HG03060 (cell line): Measurements from ENCODE around the gene GGA1.
"Not testable (repeated sequence)": the region's sequence is repeated elsewhere in the genome, so short reads cannot be mapped to it uniquely, and the experiment has no call there.

Experiments
- ATAC-seq: cut with Tn5 transposase; IDR thresholded peaks from one replicate; pipeline ENCODE4 v1.9.1; 2021; ENCODE audit warnings: low read depth, moderate number of reproducible peaks; ENCODE audit not compliant: unreplicated experiment

Gene GGA1

DNA sequence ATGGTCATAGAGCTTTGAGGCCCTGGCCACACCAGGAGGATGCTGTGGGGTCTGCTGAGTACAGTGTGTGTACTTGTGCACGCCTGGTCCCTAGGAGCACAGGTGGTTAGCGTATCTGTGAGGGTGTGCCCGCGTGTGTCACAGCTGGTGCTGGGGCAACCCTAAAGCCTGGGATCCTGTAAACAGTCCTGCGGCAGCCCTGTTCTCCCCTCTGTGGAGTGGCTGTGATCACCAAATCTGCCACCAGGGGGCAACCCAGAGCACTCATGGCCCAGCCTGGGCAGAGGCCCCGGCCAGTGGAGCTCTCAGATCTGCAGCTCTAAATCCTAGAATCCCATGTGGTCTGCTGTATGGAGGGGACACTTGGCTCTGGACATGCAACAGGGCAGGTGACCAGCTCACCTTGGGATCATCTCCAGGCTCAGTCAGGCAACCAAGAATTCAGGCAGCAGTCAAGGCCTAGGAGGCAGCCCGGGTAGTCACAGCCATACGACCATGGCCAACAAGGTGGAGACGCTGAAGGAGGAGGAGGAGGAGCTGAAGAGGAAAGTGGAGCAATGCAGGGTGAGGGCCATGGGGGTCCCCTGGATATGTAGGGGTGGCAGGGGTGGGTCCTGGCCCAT is 34.7 kb downstream of the GGA1 start:
- ATAC-seq = no peak

DNA sequence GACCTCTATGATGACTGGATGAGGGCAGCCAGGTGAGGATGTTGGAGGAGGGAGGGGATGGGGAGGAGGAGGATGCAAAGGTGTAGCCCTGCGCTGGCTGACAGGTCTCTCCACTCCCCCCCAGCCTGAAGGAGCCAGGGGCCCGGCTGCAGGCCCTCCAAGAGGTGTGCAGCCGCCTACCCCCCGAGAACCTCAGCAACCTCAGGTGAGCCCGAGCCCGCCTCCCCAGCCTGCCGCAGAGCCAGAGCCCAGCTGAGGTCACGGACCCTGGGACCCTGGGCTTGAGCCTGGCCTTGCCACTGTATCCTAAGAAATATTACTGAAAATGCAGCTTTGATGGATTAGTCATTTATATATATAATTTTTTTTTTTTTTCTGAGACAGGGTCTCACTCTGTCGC is 38.7 kb downstream of the GGA1 start:
- no peak for ATAC-seq

DNA sequence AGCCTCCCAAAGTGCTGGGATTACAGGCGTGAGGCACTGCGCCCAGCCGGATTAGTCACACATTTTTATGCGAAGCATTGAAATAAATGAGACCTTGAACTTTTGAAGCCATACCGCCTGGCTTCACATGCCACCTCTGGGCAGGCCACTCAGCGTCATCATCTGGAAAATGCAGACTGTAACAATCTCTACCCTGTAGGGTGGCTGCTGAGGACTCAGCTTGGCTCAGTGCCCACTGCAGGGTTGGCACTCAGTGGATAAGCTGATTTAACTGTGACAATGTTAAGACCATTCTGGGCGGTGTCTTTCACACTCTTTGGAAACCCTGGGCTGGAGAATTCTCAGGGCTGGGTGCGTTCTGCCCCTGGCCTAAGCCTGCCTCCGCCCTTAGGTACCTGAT is 39.3 kb downstream of the GGA1 start:
- ATAC-seq = no peak

DNA sequence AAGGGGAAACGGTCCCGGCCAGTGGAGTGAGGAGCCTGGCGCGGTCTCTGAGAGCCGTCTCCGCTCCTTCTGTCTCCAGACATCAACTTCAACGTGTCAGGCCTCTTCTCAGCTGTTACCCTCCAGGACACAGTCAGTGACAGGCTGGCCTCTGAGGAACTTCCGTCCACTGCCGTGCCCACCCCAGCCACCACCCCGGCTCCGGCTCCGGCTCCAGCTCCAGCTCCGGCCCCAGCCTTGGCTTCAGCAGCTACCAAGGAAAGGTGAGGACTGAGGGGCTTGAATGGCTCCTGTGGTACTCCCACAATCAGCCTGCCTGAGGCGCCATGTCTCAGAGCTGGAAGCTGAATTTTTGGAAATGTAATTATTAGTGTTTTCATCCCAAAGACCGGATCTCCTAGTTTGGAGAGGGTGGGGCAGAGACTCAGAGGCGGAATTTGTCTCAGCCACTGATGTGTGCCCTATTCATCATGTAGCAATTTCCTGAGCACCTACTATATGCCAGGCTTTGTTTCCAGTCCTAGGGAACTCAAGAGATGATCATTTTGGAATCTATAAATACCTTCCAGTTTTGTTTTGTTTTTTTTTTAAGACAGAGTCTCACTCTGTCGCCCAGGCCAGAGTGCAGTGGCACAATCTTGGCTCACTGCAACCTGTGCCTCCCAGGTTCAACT is 42.0 kb downstream of the GGA1 start:
- no peak for ATAC-seq

DNA sequence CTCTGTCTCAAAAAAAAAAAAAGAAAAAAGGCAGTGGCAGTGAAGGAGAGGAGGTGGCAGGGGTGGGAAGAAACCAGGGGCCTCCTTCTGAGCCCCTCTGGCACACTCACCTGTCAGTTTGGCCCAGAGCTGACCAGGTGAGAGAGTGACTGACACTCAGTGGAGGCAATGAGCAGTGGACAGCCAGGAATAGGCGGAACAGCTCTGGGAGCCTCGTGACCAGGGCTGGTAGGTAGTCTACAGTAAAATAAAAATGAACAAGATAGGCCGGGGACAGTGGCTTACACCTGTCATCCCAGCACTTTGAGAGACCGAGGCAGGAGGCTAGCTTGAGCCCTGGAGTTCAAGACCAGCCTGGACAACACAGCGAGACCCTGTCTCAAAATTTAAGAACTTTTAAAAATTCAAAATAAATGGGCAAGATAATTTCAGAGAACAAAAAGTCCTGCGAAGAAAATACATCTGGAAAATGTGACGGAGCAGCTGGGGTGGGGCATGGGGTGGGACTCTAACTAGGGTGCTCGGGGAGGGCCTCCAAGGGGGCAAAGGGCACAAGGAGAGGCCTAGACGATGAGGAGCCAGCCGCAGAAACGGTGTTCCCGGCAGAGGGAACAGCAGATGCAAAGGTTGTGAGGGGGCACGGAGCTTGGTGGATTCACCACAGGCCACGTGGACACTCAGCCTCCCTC is 46.1 kb downstream of the GGA1 start:
- ATAC-seq = no peak

DNA sequence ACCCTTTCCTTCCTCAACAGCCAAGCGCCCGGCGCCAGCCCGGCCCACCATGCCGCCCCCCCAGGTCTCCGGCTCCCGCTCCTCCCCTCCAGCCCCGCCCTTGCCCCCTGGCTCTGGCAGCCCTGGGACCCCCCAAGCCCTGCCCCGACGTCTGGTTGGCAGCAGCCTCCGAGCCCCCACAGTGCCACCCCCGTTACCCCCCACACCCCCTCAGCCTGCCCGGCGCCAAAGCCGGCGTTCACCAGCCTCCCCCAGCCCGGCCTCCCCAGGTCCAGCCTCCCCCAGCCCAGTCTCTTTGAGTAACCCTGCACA is 46.6 kb downstream of the GGA1 start:
- no peak for ATAC-seq

DNA sequence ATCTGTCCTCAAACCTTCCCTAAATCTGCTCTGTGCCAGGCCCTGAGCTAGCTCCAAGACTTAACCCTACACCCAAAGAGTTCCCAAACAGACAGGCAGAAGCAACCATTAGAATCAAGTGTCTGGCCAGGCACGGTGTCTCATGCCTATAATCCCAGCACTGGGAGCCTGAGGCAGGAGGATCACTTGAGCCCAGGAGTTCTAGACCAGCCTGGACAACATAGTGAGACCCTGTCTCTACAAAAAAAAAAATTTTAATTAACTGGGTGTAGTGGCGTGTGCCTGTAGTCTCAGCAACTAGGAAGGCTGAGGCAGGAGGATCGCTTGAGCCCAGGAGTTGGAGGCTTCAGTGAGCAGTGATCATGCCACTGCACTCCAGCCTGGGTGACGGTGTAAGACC is 47.9 kb downstream of the GGA1 start:
- ATAC-seq = not testable (repeated sequence)

DNA sequence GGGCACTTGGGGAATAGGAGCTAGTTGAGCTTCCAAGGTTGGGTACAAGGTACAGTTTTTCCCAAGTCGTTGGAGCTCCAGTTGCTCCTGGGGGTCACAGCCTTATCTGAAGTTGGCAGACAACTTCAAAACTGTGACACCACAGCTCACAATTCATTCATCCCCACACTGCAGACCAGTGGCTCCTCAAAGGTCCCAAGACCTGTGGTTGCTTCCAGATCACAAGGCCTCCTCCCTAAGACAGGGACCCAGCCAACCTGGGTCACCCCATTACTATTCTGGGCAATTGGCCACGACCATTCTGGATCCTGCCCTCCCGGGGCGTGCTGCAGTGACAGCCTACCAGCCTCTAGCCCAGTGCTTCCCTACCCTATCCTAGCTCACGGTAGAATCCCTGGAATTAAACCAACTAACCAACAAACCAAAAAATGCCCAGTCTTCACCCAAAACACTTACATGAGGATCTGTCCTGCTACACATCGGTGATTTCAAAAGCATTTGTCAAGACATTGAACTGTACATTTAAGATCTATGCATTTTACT is 49.0 kb downstream of the GGA1 start:
- ATAC-seq = no peak

DNA sequence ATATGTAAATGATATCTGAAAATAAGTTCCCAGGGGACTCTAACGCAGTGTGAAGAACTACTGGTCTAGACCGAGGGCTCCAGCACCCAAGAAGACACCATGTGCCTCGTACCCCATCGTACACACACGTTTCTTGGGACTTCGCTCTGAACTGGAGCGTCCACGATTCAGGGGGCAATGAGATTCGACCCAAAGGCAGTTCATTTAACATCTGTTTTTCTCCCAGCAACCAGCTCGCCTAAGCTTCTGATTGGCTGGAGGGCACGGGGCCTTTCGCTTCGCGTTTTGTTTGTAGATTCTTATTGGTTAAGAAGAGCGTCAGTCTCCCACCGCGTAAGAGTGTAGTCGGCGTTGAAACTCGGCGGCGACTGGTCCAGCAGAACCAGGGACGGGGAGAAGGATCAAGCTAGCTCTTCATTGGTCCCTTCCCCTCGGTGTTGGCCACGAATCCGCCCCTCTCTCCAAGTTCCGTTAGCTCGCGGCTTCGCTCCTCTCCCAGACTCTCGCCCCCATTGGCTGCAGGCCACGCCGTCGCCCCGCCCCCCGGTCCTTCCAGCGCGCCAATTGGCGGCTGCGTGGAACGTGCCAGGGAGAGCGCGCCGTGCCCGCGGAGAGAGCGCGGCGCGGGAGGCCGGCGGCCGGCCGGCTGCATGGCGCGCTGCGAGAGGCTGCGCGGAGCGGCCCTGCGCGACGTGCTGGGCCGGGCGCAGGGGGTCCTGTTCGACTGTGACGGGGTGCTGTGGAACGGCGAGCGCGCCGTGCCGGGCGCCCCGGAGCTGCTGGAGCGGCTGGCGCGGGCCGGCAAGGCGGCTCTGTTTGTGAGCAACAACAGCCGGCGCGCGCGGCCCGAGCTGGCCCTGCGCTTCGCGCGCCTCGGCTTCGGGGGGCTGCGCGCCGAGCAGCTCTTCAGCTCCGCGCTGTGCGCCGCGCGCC is 49.8 kb downstream of the GGA1 start, which contains the start of gene PDXP:
PDXP (plus strand) TSS at position 591 of the 933 bp plus-strand sequence; CDS start at position 651, 60 bp downstream.
- ATAC-seq = peak; percentile 80

DNA sequence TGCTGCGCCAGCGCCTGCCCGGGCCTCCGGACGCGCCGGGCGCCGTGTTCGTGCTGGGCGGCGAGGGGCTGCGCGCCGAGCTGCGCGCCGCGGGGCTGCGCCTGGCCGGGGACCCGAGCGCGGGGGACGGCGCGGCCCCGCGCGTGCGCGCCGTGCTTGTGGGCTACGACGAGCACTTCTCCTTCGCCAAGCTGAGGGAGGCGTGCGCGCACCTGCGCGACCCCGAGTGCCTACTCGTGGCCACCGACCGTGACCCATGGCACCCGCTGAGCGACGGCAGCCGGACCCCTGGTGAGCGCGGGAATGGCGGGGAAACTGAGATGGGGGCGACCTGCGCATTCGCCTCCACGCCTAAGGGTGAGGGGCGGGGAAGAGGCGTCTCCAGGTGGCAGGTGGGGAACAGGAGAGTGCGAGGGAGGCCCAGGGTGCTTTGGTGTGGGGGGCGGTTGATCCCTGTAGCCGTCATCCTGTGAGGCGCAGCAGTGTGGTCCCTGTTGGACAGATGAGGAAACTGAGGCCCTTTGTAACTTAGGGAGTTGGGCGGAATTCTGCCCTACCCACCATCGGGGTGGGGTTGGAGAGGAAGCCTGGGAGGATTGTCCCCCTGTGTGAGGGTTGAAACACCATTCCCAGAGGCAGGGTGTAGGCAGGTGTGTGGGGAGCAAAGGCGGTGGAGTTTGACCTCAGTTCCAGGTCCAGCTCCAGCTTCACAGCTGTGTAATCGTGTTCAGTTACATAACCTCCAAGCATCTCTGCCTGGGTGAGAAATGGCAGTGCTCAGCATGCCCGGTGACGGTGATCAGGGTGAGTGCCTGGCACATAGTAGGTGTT is 50.6 kb downstream of the GGA1 start:
- ATAC-seq = no peak

DNA sequence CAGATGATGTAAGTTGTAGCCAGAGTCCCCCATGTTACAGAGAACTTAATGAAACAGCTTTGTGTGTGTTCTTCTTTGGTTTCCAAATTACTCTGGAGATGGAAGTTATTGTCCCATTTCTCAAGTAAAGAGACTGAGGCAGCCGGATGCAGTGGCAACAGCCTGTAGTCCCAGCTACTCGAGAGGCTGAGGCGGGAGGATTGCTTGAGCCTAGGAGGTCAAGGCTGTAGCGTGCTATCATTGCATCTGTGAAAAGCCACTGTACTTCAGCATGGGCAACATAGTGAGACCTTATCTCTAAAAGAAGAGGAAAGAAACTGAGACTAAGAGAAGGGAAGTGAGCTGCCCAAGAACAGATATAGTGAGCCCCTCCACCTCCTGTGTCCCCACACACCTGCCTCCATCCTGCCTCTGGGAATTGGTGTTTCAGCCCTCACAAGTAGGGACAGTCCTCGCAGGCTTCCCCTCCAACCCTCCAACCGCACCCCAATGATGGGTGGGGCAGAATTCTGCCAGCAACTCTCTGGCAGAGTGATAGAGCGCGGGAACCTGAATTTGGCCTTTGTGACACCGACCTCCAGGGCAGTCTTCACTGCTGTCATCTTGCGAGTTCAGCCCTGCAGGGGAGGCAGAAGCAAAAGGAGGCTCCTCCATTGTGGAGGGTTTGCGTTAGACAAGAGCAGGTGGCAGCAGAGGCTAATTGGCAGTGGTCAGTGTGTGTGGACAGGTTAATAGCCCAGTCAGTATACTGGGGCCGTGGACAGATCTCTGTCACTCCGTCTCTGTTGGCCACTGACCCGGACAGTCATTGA is 51.5 kb downstream of the GGA1 start:
- no peak for ATAC-seq

DNA sequence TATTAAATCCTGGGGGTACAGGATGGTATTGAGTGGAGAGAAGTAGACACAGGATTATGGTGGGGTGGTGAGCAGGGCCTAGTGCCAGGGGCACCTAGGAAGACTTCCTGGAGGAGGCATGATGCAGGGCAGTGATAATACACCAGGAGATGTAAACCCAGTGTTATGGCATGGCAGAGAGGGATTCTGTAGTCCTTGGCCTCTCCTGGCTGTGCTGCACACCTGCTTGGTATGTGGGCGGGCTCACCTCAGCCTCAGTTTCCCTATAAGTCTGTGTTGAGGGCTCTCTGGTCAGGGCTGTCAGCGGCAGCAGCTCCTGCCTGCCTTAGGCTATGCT is 52.0 kb downstream of the GGA1 start:
- ATAC-seq = no peak

DNA sequence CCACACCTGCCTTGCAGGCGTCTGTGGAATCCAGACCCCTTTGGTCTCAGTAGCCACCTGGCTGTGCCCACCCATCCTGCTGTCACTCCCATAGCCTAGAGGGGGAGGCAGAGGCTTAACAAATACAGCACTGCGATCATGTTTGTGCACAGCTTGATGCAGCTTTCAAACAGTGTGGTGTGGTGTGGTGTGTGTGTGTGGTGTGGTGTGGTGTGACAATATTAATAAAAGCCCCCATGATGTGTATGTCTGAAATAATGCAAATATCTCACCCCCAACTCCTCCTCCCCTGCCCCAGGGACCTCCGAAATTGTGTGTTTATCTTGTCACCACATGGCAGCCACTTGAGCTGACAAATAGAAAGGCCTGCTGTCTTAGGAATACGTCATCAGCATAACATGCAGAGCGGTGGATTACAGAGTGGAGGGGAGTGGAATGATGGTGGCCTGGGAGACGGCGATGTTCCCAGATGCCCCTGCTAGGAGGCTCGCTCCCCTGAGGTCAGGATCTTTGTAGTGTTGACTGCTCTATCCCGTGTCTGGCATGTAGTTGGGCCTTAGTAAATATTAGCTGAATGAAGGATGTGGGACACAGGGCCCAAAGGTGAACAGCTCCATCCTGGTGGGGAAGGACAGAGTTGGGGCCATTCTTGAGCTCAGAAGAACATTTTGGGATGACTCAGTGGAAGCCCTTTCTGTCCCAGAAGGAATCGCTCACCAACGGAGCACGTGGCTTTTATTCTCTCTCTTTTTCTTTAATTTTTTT is 52.7 kb downstream of the GGA1 start:
- no peak for ATAC-seq

DNA sequence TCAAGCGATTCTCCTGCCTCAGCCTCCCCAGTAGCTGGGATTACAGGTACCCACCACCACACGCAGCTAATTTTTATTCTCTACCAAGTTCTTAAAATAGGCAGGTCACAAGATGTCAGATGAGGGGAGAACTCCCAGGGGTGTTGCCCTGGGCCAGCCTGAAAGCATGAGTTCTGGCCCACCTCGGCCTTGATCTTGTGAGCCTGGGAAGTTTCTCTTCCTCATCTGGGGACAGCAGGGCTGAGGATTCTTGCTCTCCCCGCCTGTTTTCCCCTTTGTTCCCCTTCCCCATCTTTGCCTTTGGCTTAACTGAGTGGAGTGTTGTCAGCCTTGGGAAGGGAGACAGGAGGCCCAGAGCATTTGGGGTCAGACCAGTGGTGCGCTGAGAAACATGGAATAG is 53.4 kb downstream of the GGA1 start:
- ATAC-seq = no peak

DNA sequence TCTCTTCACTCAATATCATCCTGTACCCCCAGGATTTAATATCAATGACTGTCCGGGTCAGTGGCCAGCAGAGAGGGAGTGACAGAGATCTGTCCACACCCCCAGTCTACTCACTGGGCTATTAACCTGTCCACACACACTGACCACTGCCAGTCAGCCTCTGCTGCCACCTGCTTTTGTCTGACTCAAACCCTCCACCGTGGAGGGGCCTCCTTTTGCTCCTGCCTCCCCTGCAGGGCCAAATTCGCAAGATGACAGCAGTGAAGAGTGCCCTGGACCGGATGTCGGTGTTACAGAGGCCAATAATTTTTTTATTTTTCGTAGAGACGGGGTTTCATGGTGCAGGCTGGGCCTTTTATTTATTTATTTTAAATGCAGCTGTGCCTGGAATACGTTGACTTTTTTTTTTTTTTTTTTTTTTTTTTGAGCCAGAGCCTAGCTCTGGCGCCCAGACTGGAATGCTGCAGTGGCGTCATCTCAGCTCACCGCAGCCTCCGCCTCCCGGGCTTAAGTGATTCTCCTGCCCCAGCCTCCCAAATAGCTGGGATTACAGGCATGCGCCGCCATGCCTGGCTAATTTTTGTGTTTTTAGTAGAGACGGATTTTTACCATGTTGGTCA is 55.0 kb downstream of the GGA1 start:
- ATAC-seq = no peak

DNA sequence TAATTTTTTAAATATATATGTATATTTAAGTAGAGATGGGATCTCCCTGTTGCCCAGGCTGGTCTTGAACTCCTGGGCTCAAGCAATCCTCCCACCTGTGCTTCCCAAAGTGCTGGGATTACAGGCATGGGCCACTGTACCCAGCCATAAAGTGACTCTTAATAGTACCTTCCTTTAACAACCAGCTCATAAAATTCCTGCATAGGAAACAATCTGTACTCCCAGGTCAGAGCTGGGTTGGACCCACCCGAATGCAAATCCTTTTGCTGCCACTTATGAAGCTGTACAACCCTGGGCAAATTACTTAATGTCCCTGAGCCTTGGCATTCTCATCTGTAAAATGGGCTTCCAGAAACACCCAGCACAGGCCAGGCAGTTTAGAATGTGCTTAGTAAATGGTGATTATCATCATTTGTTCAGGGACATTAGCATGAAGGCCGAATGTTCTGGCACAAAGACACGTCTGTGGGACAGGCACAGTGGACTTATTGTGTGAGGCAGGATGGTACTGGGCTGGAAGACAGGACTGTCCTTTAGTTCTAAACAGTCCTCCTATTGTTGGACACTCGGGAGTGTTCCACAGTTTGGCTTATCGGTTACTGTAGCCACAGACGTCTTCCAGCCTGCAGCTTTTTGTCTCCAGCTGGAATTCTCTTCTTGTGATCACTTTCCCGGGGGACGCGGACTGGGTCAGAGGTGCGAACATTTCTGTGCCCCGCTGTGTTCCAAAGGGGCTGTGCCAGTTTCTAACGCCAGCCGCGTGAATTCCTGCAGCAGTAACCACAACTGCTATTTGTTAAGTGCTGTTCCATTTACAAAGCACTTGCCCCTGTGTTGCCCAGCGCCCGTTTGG is 55.8 kb downstream of the GGA1 start:
- ATAC-seq = no peak

DNA sequence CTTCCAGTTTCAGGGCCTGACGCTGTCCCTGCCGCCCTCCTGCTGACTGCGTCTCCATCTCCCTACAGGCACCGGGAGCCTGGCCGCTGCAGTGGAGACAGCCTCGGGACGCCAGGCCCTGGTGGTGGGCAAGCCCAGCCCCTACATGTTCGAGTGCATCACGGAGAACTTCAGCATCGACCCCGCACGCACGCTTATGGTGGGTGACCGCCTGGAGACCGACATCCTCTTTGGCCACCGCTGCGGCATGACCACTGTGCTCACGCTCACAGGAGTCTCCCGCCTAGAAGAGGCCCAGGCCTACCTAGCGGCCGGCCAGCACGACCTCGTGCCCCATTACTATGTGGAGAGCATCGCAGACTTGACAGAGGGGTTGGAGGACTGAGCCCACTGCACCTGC is 56.9 kb downstream of the GGA1 start:
- no peak for ATAC-seq
